Neutrophil (primary cell): ENCODE results near the gene FCHSD2.

Experiments
- H3K27ac ChIP-seq: fragments of 200-600 bp; sonication (generic); 2 replicates; pipeline ENCODE4 v1.5.1; 2016; ENCODE audit warnings: mild to moderate bottlenecking, moderate library complexity
- H3K27me3 ChIP-seq: fragments of 200-600 bp; sonication (generic); 2 replicates; pipeline ENCODE4 v1.6.0; 2016; ENCODE audit warnings: mild to moderate bottlenecking
- H3K36me3 ChIP-seq: fragments of 200-600 bp; sonication (generic); 2 replicates; pipeline ENCODE4 v1.5.1; 2017
- H3K4me1 ChIP-seq, 2 experiments: fragments of 200-600 bp in 1 of 2; sonication (generic) in 1 of 2; 1 replicate in 1 of 2; 2 replicates in 1 of 2; pipeline versions ENCODE4 v1.5.1 to v1.6.1; 2013 to 2016; ENCODE audit warnings: low read depth in 1 of 2, low read length in 1 of 2, mild to moderate bottlenecking in 1 of 2, moderate library complexity in 1 of 2; ENCODE audit not compliant: control insufficient read depth in 1 of 2, insufficient read depth in 1 of 2
- H3K4me3 ChIP-seq, 2 experiments: fragments of 200-600 bp in 1 of 2; sonication (generic) in 1 of 2; 1 replicate in 1 of 2; 2 replicates in 1 of 2; pipeline ENCODE4 v1.5.1; 2013 to 2016; ENCODE audit warnings: low read depth in 1 of 2, low read length in 1 of 2, mild to moderate bottlenecking in 1 of 2, moderate library complexity in 1 of 2
- H3K9me3 ChIP-seq: fragments of 200-600 bp; sonication (generic); 2 replicates; pipeline ENCODE4 v1.5.1; 2016
- TF ChIP-seq, protein P1 (sequence below): fragments of 200-600 bp; sonication (generic); IDR thresholded peaks from 2 replicates; pipeline ENCODE4 v1.5.1; 2016; ENCODE audit warnings: antibody characterized with exemption

The FCHSD2 gene

DNA sequence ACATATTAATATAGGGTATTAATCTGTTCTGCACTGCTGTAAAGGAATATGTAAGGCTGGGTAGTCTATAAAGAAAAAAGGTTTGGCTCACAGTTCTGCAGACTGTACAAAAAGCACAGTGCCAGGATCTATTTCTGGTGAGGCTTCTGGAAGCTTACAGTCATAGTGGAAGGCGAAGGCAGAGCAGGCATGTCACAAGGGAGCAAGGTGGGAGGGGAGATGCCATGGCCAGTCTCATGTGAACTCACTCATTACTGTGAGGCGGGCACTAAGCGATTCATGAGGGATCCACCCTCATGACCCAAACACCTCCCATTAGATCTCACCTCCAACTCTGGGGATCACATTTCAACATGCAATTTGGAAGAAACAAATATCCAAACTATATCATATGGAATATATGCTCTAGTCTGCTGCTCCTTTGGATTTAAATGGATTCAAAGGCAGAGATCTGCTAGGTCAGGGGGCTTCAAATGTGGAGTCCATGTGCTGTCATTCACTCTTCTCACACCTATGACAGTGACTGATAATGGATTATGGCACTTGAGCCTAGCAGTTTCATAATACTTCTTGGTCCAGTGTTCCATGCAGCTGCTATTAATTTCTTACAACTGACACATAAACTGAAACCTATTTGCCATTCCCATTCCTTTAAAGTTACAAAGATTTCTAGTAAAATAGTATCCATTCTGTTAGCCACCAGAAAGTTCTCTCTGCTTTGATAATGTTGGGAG lies 182.0 kb downstream of the FCHSD2 start:
- H3K9me3 ChIP-seq = no peaks in the 10 kb centered on the region
- H3K27me3 ChIP-seq = no peaks in the 10 kb centered on the region
- H3K4me1 ChIP-seq = peaks cover 31 to 37% of the 10 kb centered on the region in 2 experiments
- H3K27ac ChIP-seq = peak overlapping the region; percentile 5
- H3K36me3 ChIP-seq = no peaks in the 10 kb centered on the region
- H3K4me3 ChIP-seq = no peak overlapping the region
- TF ChIP-seq, protein P1, sequence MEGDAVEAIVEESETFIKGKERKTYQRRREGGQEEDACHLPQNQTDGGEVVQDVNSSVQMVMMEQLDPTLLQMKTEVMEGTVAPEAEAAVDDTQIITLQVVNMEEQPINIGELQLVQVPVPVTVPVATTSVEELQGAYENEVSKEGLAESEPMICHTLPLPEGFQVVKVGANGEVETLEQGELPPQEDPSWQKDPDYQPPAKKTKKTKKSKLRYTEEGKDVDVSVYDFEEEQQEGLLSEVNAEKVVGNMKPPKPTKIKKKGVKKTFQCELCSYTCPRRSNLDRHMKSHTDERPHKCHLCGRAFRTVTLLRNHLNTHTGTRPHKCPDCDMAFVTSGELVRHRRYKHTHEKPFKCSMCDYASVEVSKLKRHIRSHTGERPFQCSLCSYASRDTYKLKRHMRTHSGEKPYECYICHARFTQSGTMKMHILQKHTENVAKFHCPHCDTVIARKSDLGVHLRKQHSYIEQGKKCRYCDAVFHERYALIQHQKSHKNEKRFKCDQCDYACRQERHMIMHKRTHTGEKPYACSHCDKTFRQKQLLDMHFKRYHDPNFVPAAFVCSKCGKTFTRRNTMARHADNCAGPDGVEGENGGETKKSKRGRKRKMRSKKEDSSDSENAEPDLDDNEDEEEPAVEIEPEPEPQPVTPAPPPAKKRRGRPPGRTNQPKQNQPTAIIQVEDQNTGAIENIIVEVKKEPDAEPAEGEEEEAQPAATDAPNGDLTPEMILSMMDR = no peak

DNA sequence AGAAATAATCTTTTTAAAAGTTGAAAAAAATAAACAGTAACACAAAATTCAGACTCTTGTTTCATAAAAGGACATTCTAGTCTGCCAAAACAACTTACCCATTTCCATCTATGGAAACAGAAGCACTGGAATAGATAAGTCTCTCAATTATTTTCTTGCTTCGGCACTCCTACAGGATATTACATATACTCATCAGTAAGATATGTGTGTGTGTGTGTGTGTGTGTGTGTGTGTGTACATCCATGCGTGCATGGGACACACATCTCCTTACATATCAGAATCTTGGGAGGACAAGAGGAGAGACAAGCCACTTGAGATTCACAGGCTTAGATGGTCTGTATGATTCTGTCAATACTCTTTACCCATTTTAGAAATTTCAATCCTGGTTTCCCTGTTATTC lies 183.3 kb downstream of the FCHSD2 start:
- H3K27me3 ChIP-seq = no peaks in the 10 kb centered on the region
- TF ChIP-seq, protein P1 = no peak
- peaks cover 33 to 43% of the 10 kb centered on the region in 2 experiments for H3K4me1 ChIP-seq
- no peak overlapping the region for H3K27ac ChIP-seq
- no peaks in the 10 kb centered on the region for H3K36me3 ChIP-seq
- no peak overlapping the region for H3K4me3 ChIP-seq
- H3K9me3 ChIP-seq = no peaks in the 10 kb centered on the region

DNA sequence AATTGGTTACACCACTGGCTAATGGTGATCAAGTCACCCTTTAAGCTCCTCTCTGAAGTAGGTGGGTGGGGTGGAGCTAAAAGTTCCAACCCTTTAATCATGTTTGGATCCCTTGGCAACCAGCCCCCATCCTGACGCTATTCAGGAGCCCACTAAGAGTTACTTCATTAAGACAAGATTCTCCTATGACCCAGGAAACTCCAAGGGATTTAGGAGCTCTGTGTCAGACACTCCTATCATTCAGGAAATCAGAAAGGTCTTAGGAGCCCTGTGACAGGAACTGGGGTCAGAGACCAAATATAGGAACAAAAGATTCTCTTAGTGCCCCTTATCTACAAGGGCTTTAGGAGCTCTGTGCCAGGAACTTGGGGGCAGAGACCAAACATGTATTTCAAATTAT lies 186.7 kb downstream of the FCHSD2 start:
- no peaks in the 10 kb centered on the region for H3K27me3 ChIP-seq
- TF ChIP-seq, protein P1 = no peak
- no peaks in the 10 kb centered on the region for H3K36me3 ChIP-seq
- H3K9me3 ChIP-seq = no peaks in the 10 kb centered on the region
- H3K4me1 ChIP-seq = peaks cover 50 to 55% of the 10 kb centered on the region in 2 experiments
- peak overlapping the region; percentile 44 for H3K27ac ChIP-seq
- no peak overlapping the region for H3K4me3 ChIP-seq

DNA sequence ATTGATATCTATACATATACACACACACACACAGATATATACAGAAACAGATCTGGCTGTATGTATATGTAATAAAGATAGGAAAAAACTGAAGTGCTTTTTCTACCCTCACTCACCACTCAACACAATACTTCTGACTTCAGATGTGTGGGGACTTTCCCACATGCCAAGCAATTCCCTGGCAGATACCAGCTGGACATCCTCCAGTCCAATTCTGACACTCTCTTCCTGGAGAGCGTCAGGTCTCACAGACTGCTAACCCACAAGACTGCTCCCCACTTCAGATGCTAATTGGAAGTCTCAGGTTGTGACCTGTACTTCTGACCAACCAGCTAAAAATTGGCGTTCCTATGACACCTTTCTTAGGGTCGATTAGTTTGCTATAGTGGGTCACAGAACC lies 187.3 kb downstream of the FCHSD2 start:
- H3K27me3 ChIP-seq = no peaks in the 10 kb centered on the region
- H3K4me3 ChIP-seq = no peak overlapping the region
- peak overlapping the region; percentile 44 for H3K27ac ChIP-seq
- H3K9me3 ChIP-seq = no peaks in the 10 kb centered on the region
- peaks cover 57 to 61% of the 10 kb centered on the region in 2 experiments for H3K4me1 ChIP-seq
- TF ChIP-seq, protein P1 = no peak
- no peaks in the 10 kb centered on the region for H3K36me3 ChIP-seq

DNA sequence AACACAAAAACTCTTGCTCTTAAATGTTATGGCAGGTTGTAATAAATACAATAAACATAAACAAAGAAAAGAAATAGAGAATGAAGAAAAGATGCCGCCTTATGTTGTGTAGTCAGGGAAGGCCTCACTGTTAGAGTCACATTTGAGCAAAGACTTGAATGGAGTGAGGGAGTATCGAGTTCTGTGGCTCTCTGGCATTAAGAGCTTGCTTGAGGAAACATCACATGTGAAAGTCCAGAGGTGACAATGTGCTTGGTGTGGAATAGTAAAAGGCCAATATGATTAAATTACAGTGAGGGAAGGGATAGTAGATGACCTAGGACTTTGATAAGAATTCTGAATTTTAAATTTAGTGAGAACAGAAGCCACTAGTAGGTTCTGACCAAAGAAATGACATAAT lies 188.5 kb downstream of the FCHSD2 start:
- Histone ChIP-seq H3K27ac (peak overlapping the region; percentile 87), H3K9me3 (no peaks in the 10 kb centered on the region), H3K36me3 (no peaks in the 10 kb centered on the region), H3K4me1 (peaks cover 65 to 71% of the 10 kb centered on the region in 2 experiments), H3K27me3 (no peaks in the 10 kb centered on the region), H3K4me3 (peak overlapping the region in 1 of 2 experiments; percentile 5)
- TF ChIP-seq, protein P1 = no peak
